NCI-H526 treated with DMSO at 0.1 percent for 48 hours (cell line): ENCODE data around the gene DMBT1.
A peak's percentile ranks its signal among the peaks of the same experiment; 100 is the strongest.

ENCODE experiments used
- DNase-seq: peaks from one replicate; lab custom pipeline; 2025; lab: John Stamatoyannopoulos, UW

Gene DMBT1

GRCh38 chr10:122560279-122560804 is at the start of gene DMBT1:
Gene DMBT1 (plus strand): TSS chr10:122560754. CDS start chr10:122560771, 17 bp downstream.
- no peak for DNase-seq

DNA sequence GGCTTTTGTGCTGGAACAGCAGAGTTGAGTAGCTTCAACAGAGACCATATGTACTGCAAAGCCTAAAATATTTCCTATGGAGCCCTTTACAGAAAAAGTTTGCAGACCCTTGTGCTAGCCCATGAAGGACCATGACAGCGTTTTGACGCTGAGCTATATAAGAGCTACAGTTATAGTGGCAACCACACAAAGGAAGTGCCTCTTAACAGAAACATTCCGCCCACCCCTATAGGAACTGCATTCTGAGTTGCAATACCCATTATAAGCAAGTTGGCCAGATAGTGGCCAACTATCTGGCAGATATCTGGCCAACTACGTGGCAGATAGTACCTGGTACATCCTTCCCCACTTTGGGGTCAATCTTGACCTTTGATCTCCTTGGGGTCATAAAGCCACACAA is 47.5 kb upstream of the DMBT1 start:
- DNase-seq = no peak

GRCh38 chr10:122514045-122514840 is 46.3 kb upstream of the DMBT1 start:
- no peak for DNase-seq

- no peak for DNase-seq
These were observed 45.5 kb upstream of the DMBT1 start for GRCh38 chr10:122515022-122515424.

GRCh38 chr10:122515588-122516231 is 44.8 kb upstream of the DMBT1 start:
- DNase-seq = no peak

GRCh38 chr10:122516734-122517133 is 43.8 kb upstream of the DMBT1 start:
- no peak for DNase-seq

DNA sequence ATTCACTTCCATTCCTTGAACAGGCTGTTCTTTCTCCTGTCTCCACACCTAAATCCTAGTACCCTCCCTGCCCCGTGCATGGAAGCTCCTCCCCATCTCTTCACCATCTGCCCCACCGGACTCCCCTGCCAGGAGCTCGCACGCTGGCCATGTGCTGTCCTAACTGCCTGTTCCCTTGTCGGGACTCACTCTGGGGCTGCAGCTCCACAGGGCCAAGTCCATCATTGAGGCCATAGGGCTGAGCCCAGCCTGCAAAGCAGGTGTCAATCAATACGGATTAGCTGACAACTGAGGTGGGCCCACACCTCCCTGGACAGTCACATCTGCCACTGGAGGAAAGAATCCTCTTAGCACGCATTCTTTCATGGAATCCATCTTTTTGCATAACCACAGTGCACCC is 41.4 kb upstream of the DMBT1 start:
- no peak for DNase-seq

DNA sequence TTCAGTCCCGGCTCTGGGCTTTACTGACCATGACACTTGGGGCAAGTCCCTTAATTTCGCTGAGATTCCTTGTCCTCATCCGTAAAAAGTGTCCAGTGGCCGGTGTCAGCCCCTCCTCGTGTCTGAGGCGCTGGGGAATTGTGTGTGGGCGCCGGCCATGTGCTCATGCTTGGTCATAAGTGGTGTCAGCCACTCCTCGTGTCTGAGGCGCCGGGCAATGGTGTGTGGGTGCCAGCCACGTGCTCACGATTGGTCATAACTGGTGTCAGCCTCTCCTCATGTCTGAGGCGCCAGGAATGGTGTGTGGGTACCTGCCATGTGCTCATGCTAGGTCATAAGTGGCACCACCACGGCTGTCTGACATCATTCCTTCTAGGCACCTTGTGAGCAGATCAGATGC is 40.7 kb upstream of the DMBT1 start:
- DNase-seq = no peak

GRCh38 chr10:122521011-122521410 is 39.5 kb upstream of the DMBT1 start:
- no peak for DNase-seq

GRCh38 chr10:122524811-122525210 is 35.7 kb upstream of the DMBT1 start:
- DNase-seq = no peak

GRCh38 chr10:122525788-122526187 is 34.8 kb upstream of the DMBT1 start:
- no peak for DNase-seq

- no peak for DNase-seq
These were observed 33.7 kb upstream of the DMBT1 start for GRCh38 chr10:122526892-122527291.

DNA sequence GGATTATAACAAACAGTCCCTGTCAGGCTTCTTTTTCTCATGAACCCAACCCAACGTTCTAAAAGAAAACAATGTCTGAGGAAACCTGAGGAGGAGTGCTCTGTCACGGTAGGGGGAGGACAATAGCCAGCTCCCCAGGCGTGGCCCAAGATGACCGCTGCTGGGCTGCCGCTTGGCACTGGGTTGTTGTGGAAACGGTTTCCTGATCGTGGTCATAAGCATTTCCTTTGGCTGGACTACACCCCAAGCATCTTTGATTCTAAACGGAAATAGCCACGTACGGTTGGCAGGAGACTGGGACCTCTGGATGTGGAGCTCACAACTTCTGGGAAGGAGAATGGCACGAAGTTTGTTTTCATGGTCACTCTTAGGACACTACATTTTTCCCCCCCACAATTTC is 30.4 kb upstream of the DMBT1 start:
- DNase-seq = no peak

DNA sequence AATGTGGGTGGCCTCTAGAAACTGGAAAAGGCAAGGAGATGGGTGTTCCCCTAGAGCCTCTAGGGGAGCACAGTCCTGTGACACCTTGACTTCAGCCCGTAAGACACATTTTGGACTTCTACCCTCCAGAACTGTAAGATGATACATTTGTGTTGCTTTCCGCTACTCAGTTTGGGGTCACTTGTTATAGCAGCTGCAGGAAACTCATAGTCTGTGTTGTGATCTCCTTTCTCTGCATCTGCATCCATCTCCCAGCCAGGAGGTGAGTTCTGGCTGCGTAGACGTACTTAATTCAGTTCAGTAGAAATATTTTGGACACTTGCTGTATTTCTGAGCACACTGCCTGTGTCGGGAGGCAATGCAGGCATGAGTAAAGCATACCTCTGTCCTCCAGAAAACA is 29.3 kb upstream of the DMBT1 start:
- DNase-seq = no peak

- no peak for DNase-seq
These were observed 28.6 kb upstream of the DMBT1 start for GRCh38 chr10:122531939-122532338.

DNA sequence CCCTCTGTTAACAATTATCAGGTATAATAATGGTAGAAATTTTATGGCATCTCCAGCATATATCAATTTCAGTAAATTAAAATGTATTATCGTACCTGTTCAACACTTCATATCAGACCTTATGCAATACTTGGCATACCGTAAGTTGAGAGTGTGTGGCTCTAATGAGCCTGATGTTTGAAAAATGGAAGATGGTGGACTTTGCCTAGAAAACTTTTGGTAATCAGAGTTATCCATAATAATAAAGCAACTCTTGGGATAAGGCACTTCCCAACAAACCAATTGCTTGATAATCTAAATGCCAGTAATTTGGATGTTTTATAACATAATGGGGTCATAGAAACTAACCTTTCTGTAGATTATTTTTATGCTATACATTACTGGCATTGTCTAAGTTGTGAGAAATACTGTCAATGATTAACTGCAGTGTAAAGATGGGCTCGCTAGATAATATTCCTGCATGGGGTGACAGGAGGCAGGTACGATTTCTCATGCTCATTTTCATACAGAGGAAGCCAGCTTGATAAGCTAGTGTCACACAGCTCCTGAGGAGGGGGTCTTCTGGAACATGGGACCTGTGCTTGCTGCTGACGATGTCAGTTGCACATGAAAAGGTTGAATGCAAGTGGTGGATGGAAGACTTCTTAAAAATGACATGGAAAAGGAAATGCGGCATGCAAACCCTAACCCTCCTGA is 27.8 kb upstream of the DMBT1 start:
- peak; percentile 24 for DNase-seq

- no peak for DNase-seq
These were observed 23.0 kb upstream of the DMBT1 start for GRCh38 chr10:122537545-122537944.

DNA sequence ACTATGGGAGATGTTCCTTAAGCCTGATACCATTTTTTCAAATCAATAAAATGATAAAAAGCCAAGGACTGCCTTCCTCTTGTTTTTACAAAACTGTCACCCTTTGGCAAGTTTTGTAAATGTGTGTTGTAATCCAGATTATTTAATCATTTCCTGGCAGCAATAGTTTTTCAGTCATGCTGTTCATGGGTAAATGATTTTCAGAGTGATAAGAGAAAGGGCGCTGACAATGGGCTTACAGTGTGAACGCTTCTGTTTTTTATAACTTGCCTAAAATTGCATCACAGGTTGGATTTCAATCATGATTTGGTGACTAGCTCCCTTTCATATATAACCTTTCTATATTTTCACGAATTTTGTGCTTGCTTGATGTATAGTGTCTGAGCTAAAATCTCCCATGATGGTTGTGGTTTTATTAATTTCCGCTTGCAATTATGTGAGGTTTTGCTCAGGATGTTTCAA is 19.0 kb upstream of the DMBT1 start:
- DNase-seq = no peak

DNA sequence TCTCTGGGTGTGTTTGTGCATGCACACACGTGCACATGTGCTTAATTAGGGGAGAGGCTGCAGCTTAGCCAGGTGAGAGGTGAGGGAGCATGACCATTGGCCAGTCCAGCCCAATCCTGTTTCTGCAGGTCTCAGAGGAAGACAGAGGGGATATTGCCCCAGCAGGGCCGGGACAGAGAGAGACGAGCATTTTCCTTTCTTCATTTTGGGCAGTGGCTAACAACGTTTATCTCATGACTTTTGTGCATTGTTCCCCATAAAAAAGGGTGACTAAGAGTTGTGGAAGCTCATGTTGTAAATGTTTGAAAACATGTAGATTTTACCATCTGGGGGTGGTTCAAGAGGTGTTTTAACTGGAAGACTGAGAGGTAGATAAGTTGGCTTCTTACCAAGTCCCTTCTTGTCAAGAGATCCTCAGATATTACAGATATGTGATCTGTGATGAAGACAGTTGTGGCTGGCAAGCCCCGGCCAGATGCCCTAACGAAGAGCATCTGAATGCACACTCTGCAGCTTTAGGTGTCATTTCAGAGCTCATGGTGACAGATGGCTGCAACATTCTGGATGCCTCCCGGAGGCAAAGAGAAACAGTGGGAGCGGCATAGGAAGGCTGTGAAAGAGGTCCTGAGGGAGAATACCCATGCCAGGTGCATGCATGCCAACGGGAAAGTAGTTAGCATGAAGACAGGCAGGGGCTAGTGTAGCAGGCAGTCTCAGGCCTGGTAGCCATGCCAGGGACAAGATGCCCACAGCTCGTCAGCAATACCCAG is 16.7 kb upstream of the DMBT1 start:
- DNase-seq = no peak

DNA sequence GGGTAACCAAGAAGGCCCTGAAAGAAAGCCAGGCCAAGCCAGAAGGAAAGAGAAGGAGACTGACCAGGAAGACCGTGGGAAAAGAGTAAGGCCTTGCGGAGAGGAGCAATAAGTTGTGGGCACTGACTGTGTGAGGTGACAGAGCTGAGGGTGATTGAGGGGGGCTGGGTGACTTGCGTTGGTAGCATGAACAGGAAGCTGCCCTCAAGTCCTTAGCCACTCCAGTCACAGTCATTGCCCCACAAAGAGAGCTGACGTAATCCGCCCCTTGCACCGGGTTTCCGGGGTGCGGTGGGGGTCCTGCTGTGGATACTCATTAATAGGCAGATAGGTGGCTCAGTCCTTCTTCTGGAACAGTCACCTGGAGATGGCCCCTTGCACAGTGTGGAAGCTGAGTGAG is 16.1 kb upstream of the DMBT1 start:
- no peak for DNase-seq

GRCh38 chr10:122546242-122546641 is 14.3 kb upstream of the DMBT1 start:
- no peak for DNase-seq
